Measurements from ENCODE around the gene LENG1. TPM values are rescaled to one million over a fixed set of nuclear protein-coding genes. Genes with fewer than 3 reads are reported as not detected.

LENG1 gene
- total RNA-seq, 1 donor from 2014 or later = 2.7 TPM

GRCh38 chr19:54128796-54129616 is 30.5 kb downstream of the LENG1 start:
- no peak overlapping the region for H3K27ac ChIP-seq
- H3K36me3 ChIP-seq = no peaks in the 10 kb centered on the region
- H3K36me3 Mint-ChIP-seq = peaks cover 15% of the 10 kb centered on the region

GRCh38 chr19:54128441-54128725 is 31.1 kb downstream of the LENG1 start:
- Histone ChIP-seq H3K36me3 (no peaks in the 10 kb centered on the region), H3K4me1 (no peaks in the 10 kb centered on the region), H3K27me3 (no peaks in the 10 kb centered on the region)

More at GRCh38 chr19:54128796-54129616, 30.5 kb downstream of the LENG1 start:
- no peak for TF ChIP-seq CTCF (IDR thresholded peaks at IDR 0.05)
- no peak for TF ChIP-seq EZH2phosphoT487 (IDR thresholded peaks at IDR 0.05)
- no peak for TF ChIP-seq EZH2 (IDR thresholded peaks at IDR 0.05)
- H3K4me1 ChIP-seq = no peaks in the 10 kb centered on the region
- Mint-ChIP-seq H3K4me3 (no peak overlapping the region), H3K9me3 (no peaks in the 10 kb centered on the region), H3K27me3 (ENCODE audit: insufficient read depth, low read depth) (peaks cover 2% of the 10 kb centered on the region), H3K27ac (no peak overlapping the region), H3K4me1 (no peaks in the 10 kb centered on the region)
- DNase-seq (ENCODE audit: low spot score) = no peak
- no peaks in the 10 kb centered on the region for H3K27me3 ChIP-seq
- H3F3A ChIP-seq (ENCODE audit: low read depth) = no peaks in the 10 kb centered on the region
- H3K9ac ChIP-seq = no peak overlapping the region
- no peak overlapping the region for H3K4me2 ChIP-seq
- no peaks in the 10 kb centered on the region for H4K20me1 ChIP-seq (ENCODE audit: low read depth)
- no peaks in the 10 kb centered on the region for H3K9me3 ChIP-seq (ENCODE audit: low read depth)
- no peaks in the 10 kb centered on the region for H3K79me2 ChIP-seq (ENCODE audit: low read depth)
- H2AFZ ChIP-seq (replicated peaks) = no peak overlapping the region
- H3K4me3 ChIP-seq = no peak overlapping the region

GRCh38 chr19:54127688-54128440 is 31.7 kb downstream of the LENG1 start:
- H3K36me3 Mint-ChIP-seq = peaks cover 18% of the 10 kb centered on the region

More at GRCh38 chr19:54128441-54128725, 31.1 kb downstream of the LENG1 start:
- Histone ChIP-seq H4K20me1 (ENCODE audit: low read depth) (no peaks in the 10 kb centered on the region), H3K4me3 (no peak overlapping the region), H3K27ac (no peak overlapping the region), H3K79me2 (ENCODE audit: low read depth) (no peaks in the 10 kb centered on the region), H3K4me2 (no peak overlapping the region), H3F3A (ENCODE audit: low read depth) (no peaks in the 10 kb centered on the region), H3K9ac (no peak overlapping the region), H3K9me3 (ENCODE audit: low read depth) (no peaks in the 10 kb centered on the region), H2AFZ (replicated peaks) (no peak overlapping the region)
- H3K27ac Mint-ChIP-seq = no peak overlapping the region
- peaks cover 2% of the 10 kb centered on the region for H3K27me3 Mint-ChIP-seq (ENCODE audit: insufficient read depth, low read depth)
- DNase-seq (ENCODE audit: low spot score) = no peak
- TF ChIP-seq CTCF (IDR thresholded peaks at IDR 0.05) (no peak), EZH2 (IDR thresholded peaks at IDR 0.05) (no peak), EZH2phosphoT487 (IDR thresholded peaks at IDR 0.05) (no peak)
- peaks cover 16% of the 10 kb centered on the region for H3K36me3 Mint-ChIP-seq
- no peaks in the 10 kb centered on the region for H3K4me1 Mint-ChIP-seq
- no peak overlapping the region for H3K4me3 Mint-ChIP-seq
- H3K9me3 Mint-ChIP-seq = no peaks in the 10 kb centered on the region

More at GRCh38 chr19:54127688-54128440, 31.7 kb downstream of the LENG1 start:
- Histone ChIP-seq H2AFZ (replicated peaks) (no peak overlapping the region), H3F3A (ENCODE audit: low read depth) (no peaks in the 10 kb centered on the region), H3K27ac (no peak overlapping the region), H3K4me2 (no peak overlapping the region), H3K4me1 (no peaks in the 10 kb centered on the region), H3K79me2 (ENCODE audit: low read depth) (no peaks in the 10 kb centered on the region), H3K4me3 (no peak overlapping the region), H3K36me3 (no peaks in the 10 kb centered on the region), H3K9me3 (ENCODE audit: low read depth) (no peaks in the 10 kb centered on the region), H3K27me3 (no peaks in the 10 kb centered on the region), H3K9ac (no peak overlapping the region), H4K20me1 (ENCODE audit: low read depth) (no peaks in the 10 kb centered on the region)
- no peaks in the 10 kb centered on the region for H3K4me1 Mint-ChIP-seq
- TF ChIP-seq CTCF (IDR thresholded peaks at IDR 0.05) = no peak
- TF ChIP-seq EZH2 (IDR thresholded peaks at IDR 0.05) = no peak
- no peak for TF ChIP-seq EZH2phosphoT487 (IDR thresholded peaks at IDR 0.05)
- H3K4me3 Mint-ChIP-seq = no peak overlapping the region
- DNase-seq (ENCODE audit: low spot score) = no peak
- peaks cover 2% of the 10 kb centered on the region for H3K27me3 Mint-ChIP-seq (ENCODE audit: insufficient read depth, low read depth)
- H3K27ac Mint-ChIP-seq = no peak overlapping the region
- no peaks in the 10 kb centered on the region for H3K9me3 Mint-ChIP-seq
